Muscle layer of colon (tissue), 2 donors: ENCODE results near the gene KRTAP5-3.

Experiments used
- H3K27ac ChIP-seq: one replicate; pipeline ENCODE4 v1.7.0; 2013; ENCODE audit warnings: low read depth, mild to moderate bottlenecking, low read length, moderate library complexity
- H3K27me3 ChIP-seq, 2 donors: one replicate each; pipeline ENCODE4 v1.7.0; 2013; ENCODE audit warnings: low read length in 2 of 2, mild to moderate bottlenecking in 2 of 2; ENCODE audit not compliant: insufficient read depth in 2 of 2, control insufficient read depth in 1 of 2
- H3K36me3 ChIP-seq: one replicate; pipeline ENCODE4 v1.7.0; 2013; ENCODE audit warnings: mild to moderate bottlenecking, low read length; ENCODE audit not compliant: insufficient read depth
- H3K4me1 ChIP-seq: one replicate; pipeline ENCODE4 v1.7.0; 2013; ENCODE audit warnings: mild to moderate bottlenecking, low read length; ENCODE audit not compliant: insufficient read depth
- H3K4me3 ChIP-seq, 2 donors: one replicate each; pipeline ENCODE4 v1.7.0; 2013; ENCODE audit warnings: low read length in 2 of 2, low read depth in 1 of 2, mild to moderate bottlenecking in 1 of 2, moderate library complexity in 1 of 2
- H3K9ac ChIP-seq: one replicate; pipeline ENCODE4 v1.7.0; 2013; ENCODE audit warnings: low read length
- H3K9me3 ChIP-seq: one replicate; pipeline ENCODE4 v1.7.0; 2013; ENCODE audit warnings: mild to moderate bottlenecking, low read length
- donor health status: abdominal sarcoma.
- donor health status: Adenocarcinoma of cecum.

Gene KRTAP5-3

DNA sequence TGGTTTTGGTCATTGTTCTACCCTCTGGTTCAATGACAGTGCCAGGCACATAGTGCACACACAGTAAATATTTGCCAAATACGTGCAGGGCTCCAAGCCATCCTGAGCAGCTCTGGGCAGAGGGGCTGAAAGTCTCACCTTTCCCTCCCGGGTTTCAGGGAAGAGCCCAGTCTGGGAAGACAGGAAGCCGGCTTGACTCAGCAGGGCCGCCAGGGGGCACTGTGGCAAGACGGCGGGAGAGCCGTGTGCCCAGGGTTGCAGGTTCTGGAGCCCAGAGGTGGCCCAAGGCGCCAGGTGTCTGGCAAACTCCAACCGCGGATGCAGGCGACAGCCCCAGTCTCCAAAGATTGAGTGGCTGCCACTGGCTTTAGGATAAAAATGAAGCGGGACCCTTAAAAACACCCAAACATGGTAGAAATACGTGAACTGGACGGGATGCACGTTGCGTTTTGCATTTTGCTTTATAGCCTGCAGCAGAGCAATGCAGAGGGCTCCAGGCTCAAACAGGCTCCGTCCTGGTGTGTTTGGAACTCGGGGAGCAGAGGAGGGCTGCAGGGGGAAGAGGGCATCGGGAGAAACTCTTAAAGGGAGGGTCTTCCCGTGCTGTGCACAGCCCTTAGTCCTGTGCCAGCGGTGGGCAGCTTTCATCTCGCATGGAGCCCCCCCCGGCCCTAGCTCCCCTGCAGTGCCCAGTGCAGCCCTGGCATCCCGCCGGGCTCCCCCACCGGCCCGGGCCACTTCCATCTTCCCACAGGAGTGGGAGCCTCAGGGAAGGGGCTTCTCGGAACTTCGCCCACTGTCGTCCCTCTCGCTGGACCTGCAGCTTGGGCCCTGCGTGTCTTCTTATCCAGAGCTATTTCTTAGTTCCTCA is 32.0 kb upstream of the KRTAP5-3 start:
- Histone ChIP-seq H3K36me3 (no peaks in the 10 kb centered on the region), H3K27me3 (peaks cover 3 to 12% of the 10 kb centered on the region in 2 donors), H3K9me3 (no peaks in the 10 kb centered on the region), H3K9ac (no peak overlapping the region), H3K4me3 (no peak overlapping the region), H3K4me1 (no peaks in the 10 kb centered on the region), H3K27ac (no peak overlapping the region)

GRCh38 chr11:1639666-1640065 is 31.4 kb upstream of the KRTAP5-3 start:
- no peak overlapping the region for H3K9ac ChIP-seq
- H3K4me3 ChIP-seq: no peak overlapping the region
- H3K4me1 ChIP-seq: no peaks in the 10 kb centered on the region
- H3K27me3 ChIP-seq: peaks cover 3 to 12% of the 10 kb centered on the region in 2 donors
- no peak overlapping the region for H3K27ac ChIP-seq
- no peaks in the 10 kb centered on the region for H3K36me3 ChIP-seq
- no peaks in the 10 kb centered on the region for H3K9me3 ChIP-seq

DNA sequence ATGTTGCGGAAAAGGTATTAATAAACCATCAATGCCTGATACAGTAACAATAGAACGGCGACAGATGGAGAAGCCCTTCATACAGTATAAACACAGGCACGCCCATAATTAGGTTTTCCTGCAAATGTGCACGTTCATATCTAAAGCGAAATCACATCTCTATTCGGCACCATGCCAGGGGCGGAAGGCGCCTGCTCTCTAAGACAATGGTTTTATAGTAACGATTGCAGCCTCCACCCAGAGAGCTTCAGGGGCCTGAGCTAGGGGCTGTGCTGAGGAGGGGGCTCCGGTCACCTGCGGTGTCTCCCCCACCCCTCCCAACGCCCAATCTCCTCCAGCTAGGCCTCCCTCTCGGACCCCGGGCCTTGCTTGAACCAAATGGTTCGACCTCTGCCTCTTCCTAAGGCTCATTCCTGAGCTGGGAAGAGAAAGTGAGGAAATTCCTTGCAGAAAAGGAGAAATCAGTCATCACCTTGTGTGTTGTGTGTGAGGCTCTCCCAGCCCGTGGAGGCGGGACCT is 30.9 kb upstream of the KRTAP5-3 start:
- Histone ChIP-seq H3K27ac (no peak overlapping the region), H3K27me3 (peaks cover 3 to 12% of the 10 kb centered on the region in 2 donors), H3K4me3 (no peak overlapping the region)

GRCh38 chr11:1638344-1638743 is 30.1 kb upstream of the KRTAP5-3 start:
- no peaks in the 10 kb centered on the region for H3K4me1 ChIP-seq
- H3K27ac ChIP-seq: no peak overlapping the region
- H3K9ac ChIP-seq: no peak overlapping the region
- H3K4me3 ChIP-seq: no peak overlapping the region
- no peaks in the 10 kb centered on the region for H3K9me3 ChIP-seq
- H3K27me3 ChIP-seq: peaks cover 3 to 12% of the 10 kb centered on the region in 2 donors
- H3K36me3 ChIP-seq: no peaks in the 10 kb centered on the region

More for the DNA sequence above, 30.9 kb upstream of the KRTAP5-3 start:
- no peaks in the 10 kb centered on the region for H3K9me3 ChIP-seq
- H3K9ac ChIP-seq: no peak overlapping the region
- H3K36me3 ChIP-seq: no peaks in the 10 kb centered on the region
- no peaks in the 10 kb centered on the region for H3K4me1 ChIP-seq

DNA sequence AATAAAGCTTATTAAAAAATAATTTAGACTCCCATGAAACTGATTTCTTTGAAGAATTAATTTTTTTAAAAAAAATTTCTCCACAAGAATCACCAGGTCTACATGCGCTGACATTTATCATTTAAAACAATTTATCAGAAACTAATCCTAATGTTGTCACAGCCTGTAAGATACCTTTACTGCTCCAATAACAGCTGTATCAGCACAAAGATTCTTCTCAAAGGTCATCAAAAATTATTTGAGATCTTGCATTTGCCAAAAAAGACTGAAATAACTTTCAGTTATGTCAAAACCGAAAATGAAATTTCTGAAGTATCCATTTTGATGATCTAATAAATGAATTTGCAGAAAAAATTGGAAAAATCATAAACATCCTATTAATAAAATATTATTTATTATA is 29.4 kb upstream of the KRTAP5-3 start:
- H3K4me1 ChIP-seq: no peaks in the 10 kb centered on the region
- H3K4me3 ChIP-seq: no peak overlapping the region
- no peak overlapping the region for H3K9ac ChIP-seq
- peaks cover 3 to 12% of the 10 kb centered on the region in 2 donors for H3K27me3 ChIP-seq
- H3K36me3 ChIP-seq: no peaks in the 10 kb centered on the region
- H3K27ac ChIP-seq: no peak overlapping the region
- H3K9me3 ChIP-seq: no peaks in the 10 kb centered on the region

DNA sequence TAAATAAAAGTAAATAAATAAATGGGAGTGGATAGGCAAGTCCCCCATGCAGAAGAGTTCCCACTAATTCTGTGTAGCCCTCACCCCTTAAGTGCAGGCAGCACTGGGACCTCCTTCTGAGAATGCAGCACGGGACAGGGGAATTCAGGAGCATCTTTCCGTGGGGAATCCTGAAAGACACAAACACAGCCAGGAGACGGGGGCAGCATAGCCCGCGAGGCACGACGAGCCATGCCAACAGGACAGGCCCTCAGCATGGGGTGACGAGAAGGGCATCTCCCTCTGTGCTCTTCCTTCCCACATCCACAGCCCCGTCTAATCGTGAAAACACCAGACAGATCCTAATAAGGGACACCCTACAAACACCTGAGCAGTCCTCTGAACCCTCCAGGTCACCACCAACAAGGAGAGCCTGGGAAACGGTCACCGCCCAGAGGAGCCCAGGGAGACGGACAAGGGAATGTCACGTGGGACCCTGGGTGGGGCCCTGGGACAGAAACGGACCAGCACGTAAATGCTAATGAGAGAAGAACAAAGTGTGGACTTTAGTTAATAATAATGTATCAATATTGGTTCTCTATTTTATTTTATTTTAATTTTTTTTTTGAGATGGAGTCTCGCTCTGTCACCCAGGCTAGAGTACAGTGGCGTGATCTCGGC is 28.2 kb upstream of the KRTAP5-3 start:
- no peaks in the 10 kb centered on the region for H3K4me1 ChIP-seq
- no peak overlapping the region for H3K27ac ChIP-seq
- H3K9me3 ChIP-seq: no peaks in the 10 kb centered on the region
- H3K36me3 ChIP-seq: no peaks in the 10 kb centered on the region
- no peak overlapping the region for H3K4me3 ChIP-seq
- no peak overlapping the region for H3K9ac ChIP-seq
- H3K27me3 ChIP-seq: peaks cover 3 to 13% of the 10 kb centered on the region in 2 donors

GRCh38 chr11:1633864-1634263 is 25.6 kb upstream of the KRTAP5-3 start:
- Histone ChIP-seq H3K9me3 (no peaks in the 10 kb centered on the region), H3K4me1 (no peaks in the 10 kb centered on the region), H3K4me3 (no peak overlapping the region), H3K27ac (no peak overlapping the region), H3K27me3 (peaks cover 10 to 12% of the 10 kb centered on the region in 2 donors), H3K9ac (no peak overlapping the region), H3K36me3 (no peaks in the 10 kb centered on the region)

DNA sequence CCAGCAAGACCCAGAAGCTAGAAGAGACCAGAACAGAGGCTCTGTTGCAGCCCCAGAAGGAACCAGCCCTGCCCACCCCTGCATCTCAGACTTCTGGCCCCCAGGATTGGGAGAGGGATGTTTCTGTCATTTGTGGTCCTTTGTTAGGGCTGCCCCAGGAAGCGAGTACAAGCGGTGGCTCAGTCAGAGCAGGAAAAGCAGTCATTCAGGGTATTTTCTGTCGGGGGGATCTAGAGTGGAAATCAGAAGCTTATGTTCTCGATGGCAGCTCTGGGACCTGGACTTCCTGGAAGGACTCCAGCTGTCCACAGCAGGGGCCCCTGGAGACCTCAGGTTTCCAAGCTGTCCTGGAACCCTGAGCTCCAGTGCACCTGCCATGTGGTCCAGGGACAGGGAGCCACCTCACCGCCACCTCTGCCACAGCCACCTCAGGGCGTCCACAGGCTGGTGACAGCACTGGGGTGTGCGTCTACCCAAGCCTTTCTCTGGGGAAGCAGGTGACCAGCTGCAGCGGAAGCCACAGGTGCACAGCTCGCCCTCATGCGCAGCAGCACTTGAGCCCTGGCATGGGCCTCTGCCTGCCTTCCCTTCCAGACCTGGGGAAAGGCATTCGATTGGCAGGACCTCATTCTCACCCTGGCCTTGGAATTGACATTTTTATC is 23.9 kb upstream of the KRTAP5-3 start:
- Histone ChIP-seq H3K36me3 (no peaks in the 10 kb centered on the region), H3K4me3 (no peak overlapping the region), H3K27me3 (peaks cover 10 to 18% of the 10 kb centered on the region in 2 donors), H3K9me3 (no peaks in the 10 kb centered on the region), H3K27ac (no peak overlapping the region), H3K4me1 (no peaks in the 10 kb centered on the region), H3K9ac (no peak overlapping the region)

DNA sequence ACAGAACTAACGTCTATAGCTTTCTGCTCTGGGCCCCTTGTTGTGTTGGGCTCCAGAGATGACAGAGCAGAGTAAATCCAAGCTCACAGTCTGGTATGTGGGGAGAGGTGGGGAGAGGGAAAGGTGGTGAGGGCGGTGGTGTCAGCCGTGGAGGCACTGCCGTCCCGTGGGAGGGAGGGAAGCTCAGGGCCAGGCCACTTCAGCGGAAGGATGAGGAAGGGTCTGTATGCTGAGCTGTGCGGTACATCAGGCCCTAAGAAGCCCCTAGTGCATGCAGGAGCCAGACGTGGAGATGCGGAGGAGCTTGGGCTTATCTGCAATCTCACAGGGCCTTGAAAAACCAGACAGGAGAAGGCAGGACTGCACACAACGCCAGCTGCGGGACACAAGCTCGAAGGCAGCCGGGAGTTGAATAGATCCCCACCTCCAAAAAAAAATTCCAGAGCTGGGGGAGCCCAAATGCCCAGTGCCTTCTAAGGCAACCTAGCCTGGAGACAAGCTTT is 22.9 kb upstream of the KRTAP5-3 start:
- no peaks in the 10 kb centered on the region for H3K9me3 ChIP-seq
- no peaks in the 10 kb centered on the region for H3K36me3 ChIP-seq
- H3K4me1 ChIP-seq: no peaks in the 10 kb centered on the region
- H3K4me3 ChIP-seq: no peak overlapping the region
- no peak overlapping the region for H3K27ac ChIP-seq
- peaks cover 10 to 18% of the 10 kb centered on the region in 2 donors for H3K27me3 ChIP-seq
- H3K9ac ChIP-seq: no peak overlapping the region

- Histone ChIP-seq H3K9ac (no peak overlapping the region), H3K9me3 (no peaks in the 10 kb centered on the region), H3K27me3 (peaks cover 10 to 18% of the 10 kb centered on the region in 2 donors), H3K36me3 (no peaks in the 10 kb centered on the region), H3K4me1 (no peaks in the 10 kb centered on the region), H3K27ac (no peak overlapping the region), H3K4me3 (no peak overlapping the region)
Measured at GRCh38 chr11:1630271-1630670, 22.0 kb upstream of the KRTAP5-3 start.
